KG1 (cell line): ENCODE measurements around the gene DAPK1.

Source experiments
- DNase-seq: peaks from one replicate; lab custom pipeline; 2025; lab: John Stamatoyannopoulos, UW

The DAPK1 gene

GRCh38 chr9:87613265-87614111 lies 115.8 kb downstream of the DAPK1 start:
- DNase-seq = no peak

DNA sequence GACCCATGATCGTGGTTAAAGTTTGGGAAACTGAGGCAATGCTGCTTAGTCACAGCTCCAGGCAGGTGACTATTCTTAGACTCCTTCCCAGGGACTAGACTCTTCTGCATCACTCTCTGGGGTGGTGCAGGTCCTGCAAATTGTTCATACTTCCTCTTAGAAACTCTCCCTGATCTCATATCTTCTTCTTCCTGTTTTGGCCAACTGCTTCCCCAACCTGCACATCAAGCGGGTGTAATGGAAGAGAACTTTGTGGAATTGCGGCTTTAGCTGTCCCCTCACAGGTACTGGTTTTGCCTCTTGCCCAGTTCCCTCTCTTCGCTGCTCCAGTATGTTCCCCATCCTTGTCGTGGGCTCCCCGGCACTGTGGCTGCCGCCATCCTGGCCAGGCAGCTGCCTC lies 116.7 kb downstream of the DAPK1 start:
- no peak for DNase-seq

DNA sequence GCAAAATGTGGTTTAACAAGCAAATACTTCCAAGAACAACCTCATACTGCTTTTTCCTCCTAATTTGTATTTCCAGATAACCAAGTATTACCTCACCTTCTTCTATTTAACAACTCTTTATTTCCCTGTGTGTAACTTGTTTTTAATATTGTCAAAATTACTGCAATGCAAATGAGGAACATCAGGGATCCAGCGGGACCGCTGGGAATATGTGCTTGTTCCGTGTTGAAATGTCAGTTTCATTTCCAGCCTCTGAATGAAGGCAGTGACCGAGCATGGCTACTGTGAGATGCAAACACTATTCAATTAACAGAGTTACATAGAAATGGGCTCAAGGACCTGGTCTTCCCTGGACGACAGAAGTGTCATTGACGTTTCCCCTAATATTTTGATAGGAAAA lies 117.5 kb downstream of the DAPK1 start:
- no peak for DNase-seq

DNA sequence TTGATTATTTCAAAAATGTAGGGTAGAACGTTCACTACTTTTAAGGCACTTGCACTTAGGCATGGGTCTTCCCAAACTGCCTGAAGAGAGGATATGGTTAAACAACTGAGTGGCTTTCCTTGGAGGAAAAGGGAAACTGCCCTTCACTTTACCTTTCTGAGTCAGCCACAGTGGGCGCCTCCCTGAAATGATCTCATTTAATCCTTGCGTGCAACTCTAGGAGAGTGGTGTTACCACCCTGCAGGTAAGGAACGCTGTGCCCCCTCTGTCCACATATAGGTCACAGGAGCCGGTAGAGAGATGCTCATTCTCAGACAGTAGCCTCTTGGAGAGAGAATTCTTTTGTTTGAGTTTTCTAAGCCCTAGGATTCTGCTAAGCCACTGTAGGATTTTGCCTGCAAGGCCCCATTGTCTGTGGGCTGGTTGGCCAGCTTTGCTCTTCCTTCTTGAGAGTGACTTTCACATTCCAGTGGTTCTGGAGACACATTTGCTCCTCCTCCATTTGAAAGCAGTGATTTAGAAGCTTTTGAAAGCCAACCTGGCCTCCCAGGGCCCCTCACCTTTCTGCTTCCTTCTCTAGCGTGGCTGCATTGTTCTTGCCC lies 118.0 kb downstream of the DAPK1 start:
- no peak for DNase-seq

DNA sequence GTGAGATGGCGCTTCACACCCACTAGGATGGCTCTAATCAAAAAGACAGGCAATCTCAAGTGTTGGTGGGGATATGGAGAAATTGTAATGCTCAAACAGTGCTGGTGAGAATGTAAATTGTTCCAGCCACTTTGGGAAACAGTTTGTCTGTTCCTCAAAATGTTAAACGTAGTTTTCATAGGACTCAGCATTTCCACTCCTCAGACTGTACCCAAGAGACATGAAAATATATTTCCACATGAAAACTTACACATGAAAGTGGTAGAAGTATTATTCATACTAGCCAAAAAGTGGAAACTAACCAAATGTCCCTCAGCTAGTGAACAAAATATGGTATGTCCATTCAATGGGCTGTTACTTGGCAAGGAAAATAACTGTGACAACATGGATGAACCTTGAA lies 120.6 kb downstream of the DAPK1 start:
- DNase-seq = no peak

GRCh38 chr9:87618931-87619330 lies 121.3 kb downstream of the DAPK1 start:
- DNase-seq = no peak

GRCh38 chr9:87619346-87619745 lies 121.7 kb downstream of the DAPK1 start:
- no peak for DNase-seq

DNA sequence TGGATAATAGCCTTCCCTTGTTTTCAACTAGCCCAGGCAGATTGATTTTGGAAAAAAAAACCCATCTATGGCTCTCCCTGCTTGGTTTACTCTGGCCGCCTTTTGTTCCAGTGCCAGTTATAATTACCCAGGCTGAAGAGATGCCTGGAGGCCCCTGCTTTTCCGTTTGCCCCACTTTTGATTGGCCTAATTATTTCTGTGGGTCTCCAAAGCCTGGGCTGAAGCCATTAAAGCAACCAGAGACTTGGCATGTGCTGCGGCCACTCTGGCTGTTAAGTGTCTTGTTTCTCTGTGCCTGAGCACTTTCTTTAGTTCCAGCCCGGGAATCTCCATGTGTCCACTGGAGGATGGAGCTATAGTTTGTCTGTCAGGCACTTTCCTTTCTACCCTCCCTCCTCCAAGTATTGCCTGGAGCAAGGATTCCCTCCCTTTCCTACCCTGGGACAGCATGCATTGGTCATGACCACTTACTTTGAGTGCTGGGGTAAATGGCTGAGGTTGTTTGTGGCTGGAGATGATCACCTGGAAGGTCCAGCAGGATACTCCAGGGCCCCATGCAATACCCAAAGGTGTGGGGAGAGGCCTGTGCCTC lies 123.2 kb downstream of the DAPK1 start:
- no peak for DNase-seq

GRCh38 chr9:87622098-87622497 lies 124.4 kb downstream of the DAPK1 start:
- no peak for DNase-seq

DNA sequence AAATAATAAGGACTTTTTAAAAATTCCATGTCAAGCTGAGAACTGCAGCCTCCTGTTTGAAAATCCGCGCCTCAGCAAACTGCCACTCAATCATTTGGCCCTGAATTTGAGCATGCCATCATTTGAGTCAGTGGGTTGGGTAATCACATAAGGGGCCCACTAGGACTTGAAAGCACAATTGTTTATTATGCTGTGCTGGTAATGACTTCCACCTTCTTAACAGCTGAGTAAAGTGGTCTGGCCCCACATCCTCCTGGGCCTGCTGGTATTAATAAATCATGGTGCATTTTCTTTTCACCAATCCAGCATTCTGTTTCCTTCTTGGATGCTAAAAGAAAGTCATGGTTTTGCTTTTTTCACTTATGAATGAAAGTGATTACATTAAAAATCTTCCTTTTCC lies 125.3 kb downstream of the DAPK1 start:
- no peak for DNase-seq

DNA sequence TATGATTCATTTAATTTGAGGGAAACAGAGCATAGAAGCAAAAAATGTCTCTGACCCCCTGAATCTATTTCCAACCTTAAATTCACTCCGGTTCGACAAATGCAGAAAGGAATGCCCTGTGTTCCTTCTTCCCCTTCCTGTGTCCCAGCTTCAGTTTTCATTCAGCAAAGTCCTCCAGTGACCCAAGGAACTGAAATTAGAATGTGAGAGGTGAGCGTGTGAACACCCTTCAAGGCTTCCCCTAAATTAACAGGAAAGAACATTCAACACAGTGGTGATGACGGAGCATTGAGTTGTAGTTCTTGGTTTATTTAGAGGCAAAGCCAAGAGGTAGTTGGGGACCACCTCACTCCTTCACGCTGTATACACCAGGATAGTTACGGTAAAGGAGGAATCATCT lies 130.7 kb downstream of the DAPK1 start:
- DNase-seq = no peak

GRCh38 chr9:87629104-87629503 lies 131.4 kb downstream of the DAPK1 start:
- no peak for DNase-seq

- DNase-seq = no peak
Observed at GRCh38 chr9:87630266-87630665, 132.6 kb downstream of the DAPK1 start.

DNA sequence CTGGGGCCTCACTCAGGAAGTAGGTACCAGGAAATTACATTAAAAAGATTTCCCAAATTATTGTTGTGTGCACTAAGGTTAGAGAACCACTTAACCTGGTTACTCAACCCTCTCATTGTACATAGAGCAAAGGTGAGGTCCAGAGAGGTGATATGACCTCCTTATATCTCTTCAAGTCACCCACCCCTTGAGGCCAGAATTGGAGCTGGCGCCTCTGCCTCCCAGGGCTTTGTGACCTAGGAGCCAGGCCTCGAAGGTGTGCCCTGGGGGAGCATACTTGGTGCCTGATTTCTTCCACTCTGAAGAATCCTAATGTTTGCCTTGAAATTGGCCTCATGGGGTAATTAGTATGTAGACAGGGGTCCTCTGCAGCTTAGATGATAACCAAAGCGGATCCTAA lies 133.2 kb downstream of the DAPK1 start:
- DNase-seq = no peak

- DNase-seq = no peak
Observed at GRCh38 chr9:87635656-87636501, 138.2 kb downstream of the DAPK1 start.

DNA sequence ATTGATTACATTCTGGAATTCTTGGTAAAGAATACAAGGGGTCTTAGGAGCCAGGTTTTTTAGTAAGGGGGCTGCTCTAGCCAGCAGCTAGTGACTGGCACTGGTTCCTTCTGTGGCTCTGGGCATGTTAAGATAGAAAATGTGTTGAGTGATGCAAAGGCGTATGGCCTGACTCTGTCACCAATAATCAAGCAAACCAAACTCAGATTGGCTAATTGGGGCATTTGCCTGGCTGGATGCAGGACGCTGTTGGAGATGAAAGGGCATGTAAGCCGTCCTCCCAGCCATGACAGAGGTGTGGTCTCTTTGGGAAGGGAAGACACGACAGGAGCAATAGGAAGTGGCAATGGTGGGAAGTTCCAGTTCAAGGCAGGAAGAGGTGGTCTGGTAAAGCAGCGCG lies 140.6 kb downstream of the DAPK1 start:
- no peak for DNase-seq

GRCh38 chr9:87639949-87640348 lies 142.3 kb downstream of the DAPK1 start:
- DNase-seq = no peak

- DNase-seq = no peak
Observed at GRCh38 chr9:87640385-87640795, 142.7 kb downstream of the DAPK1 start.

- no peak for DNase-seq
Observed at GRCh38 chr9:87641067-87641466, 143.4 kb downstream of the DAPK1 start.

- no peak for DNase-seq
Observed at GRCh38 chr9:87642330-87643106, 144.9 kb downstream of the DAPK1 start.

GRCh38 chr9:87643107-87643650 lies 145.5 kb downstream of the DAPK1 start:
- no peak for DNase-seq
